ENCODE measurements around the gene TTLL3. TPM values are rescaled to one million over a fixed set of nuclear protein-coding genes. Genes with fewer than 3 reads are reported as not detected.
A peak's percentile ranks its signal among the peaks of the same experiment; 100 is the strongest.

Gene TTLL3
- total RNA-seq, 5 donors from 2014 or later (not counting 1 experiment from before 2014, with no cell fraction given), result 59.8 to 94.9 (median 67.4) TPM

GRCh38 chr3:9834520-9835380, 24.7 kb downstream of the TTLL3 start:
- no peak overlapping the region for H3K4me3 Mint-ChIP-seq
- H3K4me1 Mint-ChIP-seq, result peaks cover 7 to 9% (median 9%) of the 10 kb centered on the region in 3 donors
- ChIA-PET CTCF (no interaction called here), POLR2A (interaction anchor here in 1 of 2 donors (0.6 kb wide), 1 partner anchor 52 kb away, joined by 6 read pairs; no protein-coding TSS in a partner anchor)
- H3K27me3 Mint-ChIP-seq, result no peaks in the 10 kb centered on the region
- H3K9me3 Mint-ChIP-seq, result no peaks in the 10 kb centered on the region
- 94% methylated on average over 12 of the region's 18 CpGs for WGBS (ENCODE audit: insufficient coverage)
- no peak overlapping the region for H3K27ac Mint-ChIP-seq
- peaks cover 5 to 50% of the 10 kb centered on the region in 2 donors for H3K36me3 ChIP-seq (ENCODE audit: control insufficient read depth in 2 of 2, extremely low read depth in 1 of 2, insufficient read depth in 1 of 2, low read length in 1 of 2)
- H3K4me1 ChIP-seq (ENCODE audit: control insufficient read depth in 1 of 2, extremely low read depth in 1 of 2, insufficient read depth in 2 of 2, low read length in 2 of 2), result no peaks in the 10 kb centered on the region
- no peak overlapping the region for H3K27ac ChIP-seq (ENCODE audit: low read length)
- H3K9me3 ChIP-seq, result no peaks in the 10 kb centered on the region
- no peak overlapping the region for H3K4me3 ChIP-seq (ENCODE audit: control insufficient read depth in 1 of 2, extremely low read depth in 1 of 2, low read length in 1 of 2)
- peaks cover 30% of the 10 kb centered on the region for H3K36me3 Mint-ChIP-seq
- ATAC-seq (replicated peaks in 1 of 4) (no peak), DNase-seq (no peak)
- no peaks in the 10 kb centered on the region for H3K27me3 ChIP-seq (replicated peaks in 1 of 2; ENCODE audit: control insufficient read depth in 2 of 2, extremely low read depth in 1 of 2, insufficient read depth in 2 of 2, low read length in 1 of 2)

GRCh38 chr3:9837701-9838582, 27.9 kb downstream of the TTLL3 start:
- no peak for DNase-seq
- ATAC-seq (replicated peaks in 1 of 4), result no peak
- H3K36me3 ChIP-seq (ENCODE audit: control insufficient read depth in 2 of 2, extremely low read depth in 1 of 2, insufficient read depth in 1 of 2, low read length in 1 of 2), result peaks cover 4 to 60% of the 10 kb centered on the region in 2 donors
- Mint-ChIP-seq H3K36me3 (peaks cover 38% of the 10 kb centered on the region), H3K27me3 (no peaks in the 10 kb centered on the region), H3K9me3 (no peaks in the 10 kb centered on the region), H3K4me3 (no peak overlapping the region), H3K4me1 (peaks cover 12 to 13% (median 13%) of the 10 kb centered on the region in 3 donors), H3K27ac (peak overlapping the region in 1 of 2 donors; percentile 28)
- H3K4me3 ChIP-seq (ENCODE audit: control insufficient read depth in 1 of 2, extremely low read depth in 1 of 2, low read length in 1 of 2), result no peak overlapping the region
- no peak overlapping the region for H3K27ac ChIP-seq (ENCODE audit: low read length)
- H3K4me1 ChIP-seq (ENCODE audit: control insufficient read depth in 1 of 2, extremely low read depth in 1 of 2, insufficient read depth in 2 of 2, low read length in 2 of 2), result peaks cover 0 to 10% of the 10 kb centered on the region in 2 experiments
- CTCF ChIA-PET, result no interaction called here
- no peaks in the 10 kb centered on the region for H3K27me3 ChIP-seq (replicated peaks in 1 of 2; ENCODE audit: control insufficient read depth in 2 of 2, extremely low read depth in 1 of 2, insufficient read depth in 2 of 2, low read length in 1 of 2)
- POLR2A ChIA-PET, result interaction anchor here in 1 of 2 donors (0.6 kb wide), 1 partner anchor 17 kb away, joined by 6 read pairs; no protein-coding TSS in a partner anchor
- WGBS (ENCODE audit: insufficient coverage), result 94% methylated on average over 5 of the region's 12 CpGs
- no peaks in the 10 kb centered on the region for H3K9me3 ChIP-seq

GRCh38 chr3:9838856-9839255, 28.8 kb downstream of the TTLL3 start:
- Mint-ChIP-seq H3K36me3 (peaks cover 38% of the 10 kb centered on the region), H3K9me3 (no peaks in the 10 kb centered on the region), H3K4me1 (peaks cover 15 to 21% (median 20%) of the 10 kb centered on the region in 3 donors), H3K27me3 (no peaks in the 10 kb centered on the region), H3K27ac (peak overlapping the region in 1 of 2 donors; percentile 16), H3K4me3 (no peak overlapping the region)
- DNase-seq (no peak), ATAC-seq (replicated peaks in 1 of 4) (no peak)
- H3K4me1 ChIP-seq (ENCODE audit: control insufficient read depth in 1 of 2, extremely low read depth in 1 of 2, insufficient read depth in 2 of 2, low read length in 2 of 2), result peaks cover 2 to 14% of the 10 kb centered on the region in 2 experiments
- POLR2A ChIA-PET, result no interaction called here
- H3K9me3 ChIP-seq, result no peaks in the 10 kb centered on the region
- H3K4me3 ChIP-seq (ENCODE audit: control insufficient read depth in 1 of 2, extremely low read depth in 1 of 2, low read length in 1 of 2), result no peak overlapping the region
- H3K27ac ChIP-seq (ENCODE audit: low read length), result no peak overlapping the region
- WGBS (ENCODE audit: insufficient coverage), result 95% methylated on average over 3 of the region's 4 CpGs
- no peaks in the 10 kb centered on the region for H3K27me3 ChIP-seq (replicated peaks in 1 of 2; ENCODE audit: control insufficient read depth in 2 of 2, extremely low read depth in 1 of 2, insufficient read depth in 2 of 2, low read length in 1 of 2)
- peaks cover 4 to 55% of the 10 kb centered on the region in 2 donors for H3K36me3 ChIP-seq (ENCODE audit: control insufficient read depth in 2 of 2, extremely low read depth in 1 of 2, insufficient read depth in 1 of 2, low read length in 1 of 2)
- CTCF ChIA-PET, result interaction anchor here in 1 of 2 donors (0.5 kb wide), 1 partner anchor 57 kb away, joined by 16 read pairs; no protein-coding TSS in a partner anchor

- POLR2A ChIA-PET, result interaction anchor here in 1 of 2 donors (0.5 to 1.2 kb wide), 3 partner anchors 13 to 146 kb away, joined by 3 to 6 read pairs (median 5); partner anchors contain the start of gene EMC3
- no peak overlapping the region for H3K27ac ChIP-seq (ENCODE audit: low read length)
- peaks cover 7 to 25% of the 10 kb centered on the region in 2 experiments for H3K4me1 ChIP-seq (ENCODE audit: control insufficient read depth in 1 of 2, extremely low read depth in 1 of 2, insufficient read depth in 2 of 2, low read length in 2 of 2)
- CTCF ChIA-PET, result interaction anchor here in 1 of 2 donors (0.6 kb wide), 2 partner anchors 13 to 20 kb away, joined by 3 to 9 read pairs; no protein-coding TSS in a partner anchor
- 60% methylated on average over 1 of the region's 8 CpGs for WGBS (ENCODE audit: insufficient coverage)
- H3K4me1 Mint-ChIP-seq, result peaks cover 23 to 31% (median 26%) of the 10 kb centered on the region in 3 donors
- no peaks in the 10 kb centered on the region for H3K27me3 ChIP-seq (replicated peaks in 1 of 2; ENCODE audit: control insufficient read depth in 2 of 2, extremely low read depth in 1 of 2, insufficient read depth in 2 of 2, low read length in 1 of 2)
- no peaks in the 10 kb centered on the region for H3K27me3 Mint-ChIP-seq
- no peak overlapping the region for H3K27ac Mint-ChIP-seq
- no peak overlapping the region for H3K4me3 ChIP-seq (ENCODE audit: control insufficient read depth in 1 of 2, extremely low read depth in 1 of 2, low read length in 1 of 2)
- no peaks in the 10 kb centered on the region for H3K9me3 ChIP-seq
- H3K9me3 Mint-ChIP-seq, result no peaks in the 10 kb centered on the region
- DNase-seq, result no peak
- peaks cover 24% of the 10 kb centered on the region for H3K36me3 Mint-ChIP-seq
- no peak for ATAC-seq (replicated peaks in 1 of 4)
- peaks cover 4 to 40% of the 10 kb centered on the region in 2 donors for H3K36me3 ChIP-seq (ENCODE audit: control insufficient read depth in 2 of 2, extremely low read depth in 1 of 2, insufficient read depth in 1 of 2, low read length in 1 of 2)
- H3K4me3 Mint-ChIP-seq, result no peak overlapping the region
These were observed 31.0 kb downstream of the TTLL3 start for GRCh38 chr3:9841015-9841414.

GRCh38 chr3:9843715-9844438, 33.8 kb downstream of the TTLL3 start, which contains the start of gene RPUSD3:
RPUSD3 (minus strand) TSS chr3:9844008; CDS start chr3:9843990, 18 bp downstream.
- H3K27me3 ChIP-seq (replicated peaks in 1 of 2; ENCODE audit: control insufficient read depth in 2 of 2, extremely low read depth in 1 of 2, insufficient read depth in 2 of 2, low read length in 1 of 2), result no peaks in the 10 kb centered on the region
- Mint-ChIP-seq H3K4me1 (peaks cover 23 to 31% (median 30%) of the 10 kb centered on the region in 3 donors), H3K9me3 (no peaks in the 10 kb centered on the region), H3K36me3 (peaks cover 16% of the 10 kb centered on the region), H3K27ac (peak within 1 kb of the TSS; percentile 91 to 93), H3K4me3 (peak within 1 kb of the TSS; percentile 98 to 100 (median 98)), H3K27me3 (no peaks in the 10 kb centered on the region)
- ChIA-PET CTCF (interaction anchor here in 1 of 2 donors (0.7 to 1.5 kb wide), 3 partner anchors 103 to 420 kb away, joined by 3 to 4 read pairs (median 4); partner anchors contain the start of gene FANCD2), POLR2A (no interaction called here)
- H3K4me1 ChIP-seq (ENCODE audit: control insufficient read depth in 1 of 2, extremely low read depth in 1 of 2, insufficient read depth in 2 of 2, low read length in 2 of 2), result peaks cover 7 to 25% of the 10 kb centered on the region in 2 experiments
- H3K27ac ChIP-seq (ENCODE audit: low read length), result peak within 1 kb of the TSS; percentile 60
- no peaks in the 10 kb centered on the region for H3K9me3 ChIP-seq
- ATAC-seq (replicated peaks in 1 of 4) (peak; percentile 99 to 100 (median 99)), DNase-seq (peak; percentile 79 to 98 (median 92))
- peaks cover 4 to 24% of the 10 kb centered on the region in 2 donors for H3K36me3 ChIP-seq (ENCODE audit: control insufficient read depth in 2 of 2, extremely low read depth in 1 of 2, insufficient read depth in 1 of 2, low read length in 1 of 2)
- peak within 1 kb of the TSS; percentile 81 to 95 for H3K4me3 ChIP-seq (ENCODE audit: control insufficient read depth in 1 of 2, extremely low read depth in 1 of 2, low read length in 1 of 2)
- under 1% methylated on average over 33 of the region's 42 CpGs for WGBS (ENCODE audit: insufficient coverage)

All from T-cell (primary cell).